ENCODE data around the gene SDK1. TPM values are rescaled to one million over a fixed set of nuclear protein-coding genes. Genes with fewer than 3 reads are reported as not detected.

Gene SDK1
- total RNA-seq, 1 donor from 2014 or later, result 2.2 TPM

DNA sequence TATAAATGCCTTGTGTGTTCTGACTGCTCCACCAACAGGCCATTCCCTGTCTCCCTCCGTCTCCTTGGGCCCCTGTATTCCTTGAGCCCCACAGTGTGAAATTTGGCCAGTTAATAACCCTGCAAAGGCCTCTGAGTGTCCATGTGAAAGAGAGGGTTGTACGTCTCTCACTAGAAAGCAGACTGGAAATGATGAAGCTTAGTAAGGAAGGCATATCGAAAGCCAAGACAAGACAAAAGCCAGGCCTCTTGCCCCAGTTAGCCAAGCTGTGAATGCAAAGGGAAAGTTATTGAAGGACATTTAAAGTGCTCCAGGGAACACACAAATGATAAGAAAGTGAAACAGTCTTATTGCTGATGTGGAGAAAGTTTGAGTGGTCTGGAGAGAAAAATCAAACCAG lies 680.2 kb downstream of the SDK1 start:
- no peak for DNase-seq
- ATAC-seq (ENCODE audit: poor library complexity), result no peak
- intact Hi-C loops (cut with DNase I), result no loop called here

DNA sequence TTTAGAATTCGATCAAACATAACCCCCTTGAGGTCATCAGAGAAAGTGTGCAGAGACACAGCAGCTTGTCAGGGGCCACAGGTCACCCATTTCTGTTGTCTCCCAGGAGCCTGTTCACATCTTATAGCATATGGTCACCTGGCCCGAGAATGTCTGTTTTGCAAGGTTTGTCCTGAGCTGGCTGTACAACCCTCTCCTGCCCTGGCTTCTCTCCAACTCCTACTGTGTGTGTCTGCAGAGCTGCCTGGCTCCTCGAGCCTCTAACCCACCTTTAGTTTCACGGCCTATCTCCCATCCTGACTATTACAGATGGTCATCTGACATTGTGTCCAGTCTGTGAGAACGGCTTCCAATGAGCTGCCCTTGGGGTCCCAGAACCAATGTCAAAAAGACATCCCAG lies 683.4 kb downstream of the SDK1 start:
- ATAC-seq (ENCODE audit: poor library complexity), result no peak
- intact Hi-C loops (cut with DNase I), result no loop called here
- no peak for DNase-seq

DNA sequence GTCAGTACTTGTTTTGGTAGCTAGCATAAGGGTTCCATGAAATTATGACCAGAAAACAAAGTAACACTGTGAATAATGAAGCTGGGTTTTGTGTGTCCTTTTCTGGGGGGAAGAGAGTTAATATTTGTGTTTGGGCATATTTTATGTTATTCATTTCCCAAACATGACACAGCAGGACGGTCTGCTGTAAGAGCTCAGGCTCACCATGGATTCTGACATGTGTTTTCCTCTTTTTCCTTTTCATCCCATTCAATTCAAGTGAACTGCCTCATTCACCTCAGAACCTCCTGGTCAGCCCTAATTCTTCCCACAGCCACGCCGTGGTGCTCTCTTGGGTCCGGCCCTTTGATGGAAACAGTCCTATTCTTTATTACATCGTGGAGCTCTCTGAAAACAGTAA lies 685.9 kb downstream of the SDK1 start:
- DNase-seq (no peak), ATAC-seq (ENCODE audit: poor library complexity) (no peak)
- intact Hi-C loops (cut with DNase I), result no loop called here

DNA sequence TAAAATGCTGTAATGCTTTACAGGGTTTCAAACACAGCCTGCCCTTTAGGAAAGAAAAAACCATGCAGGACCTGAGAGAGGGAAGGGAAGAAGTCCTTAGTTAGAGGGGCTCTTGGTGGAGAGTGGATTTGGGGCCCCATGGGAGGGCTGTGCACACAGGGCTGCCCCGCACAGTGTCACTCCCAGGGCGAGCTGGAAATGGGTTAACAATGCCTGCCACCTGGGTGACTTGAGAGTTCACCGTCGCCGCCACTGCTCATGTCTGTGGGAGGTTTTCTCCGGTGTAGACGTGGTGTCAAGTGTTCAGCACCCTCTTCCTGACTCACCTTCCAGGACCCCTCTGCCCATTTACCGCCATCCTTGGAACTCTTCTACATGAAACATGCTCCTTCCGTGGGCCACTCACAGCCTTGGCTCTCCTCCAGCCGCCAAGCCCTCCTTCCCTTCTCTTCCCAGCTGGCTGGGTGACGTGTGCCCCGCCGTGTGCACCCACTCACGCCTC lies 686.4 kb downstream of the SDK1 start:
- intact Hi-C loops (cut with DNase I), result no loop called here
- DNase-seq, result no peak
- no peak for ATAC-seq (ENCODE audit: poor library complexity)

DNA sequence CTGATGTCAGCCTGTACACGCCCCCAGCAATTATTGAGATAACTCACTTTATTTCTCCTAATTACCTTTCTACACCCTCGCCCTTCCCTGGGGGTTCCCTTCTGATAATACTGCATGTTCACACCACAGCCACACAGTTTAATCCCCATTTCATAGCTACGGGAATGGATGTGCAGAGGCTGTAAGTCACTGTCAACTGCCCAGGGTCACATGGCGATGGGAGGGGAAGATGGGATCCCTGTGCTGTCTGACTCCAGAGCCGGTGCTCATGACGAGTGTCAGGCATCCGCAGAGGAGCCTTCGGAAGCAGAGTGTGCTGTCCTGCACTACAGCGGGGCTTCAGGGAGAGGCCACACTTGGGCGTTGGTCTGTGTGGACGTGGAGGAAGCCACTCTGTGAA lies 688.7 kb downstream of the SDK1 start:
- ATAC-seq (ENCODE audit: poor library complexity), result no peak
- intact Hi-C loops (cut with DNase I), result no loop called here
- no peak for DNase-seq

DNA sequence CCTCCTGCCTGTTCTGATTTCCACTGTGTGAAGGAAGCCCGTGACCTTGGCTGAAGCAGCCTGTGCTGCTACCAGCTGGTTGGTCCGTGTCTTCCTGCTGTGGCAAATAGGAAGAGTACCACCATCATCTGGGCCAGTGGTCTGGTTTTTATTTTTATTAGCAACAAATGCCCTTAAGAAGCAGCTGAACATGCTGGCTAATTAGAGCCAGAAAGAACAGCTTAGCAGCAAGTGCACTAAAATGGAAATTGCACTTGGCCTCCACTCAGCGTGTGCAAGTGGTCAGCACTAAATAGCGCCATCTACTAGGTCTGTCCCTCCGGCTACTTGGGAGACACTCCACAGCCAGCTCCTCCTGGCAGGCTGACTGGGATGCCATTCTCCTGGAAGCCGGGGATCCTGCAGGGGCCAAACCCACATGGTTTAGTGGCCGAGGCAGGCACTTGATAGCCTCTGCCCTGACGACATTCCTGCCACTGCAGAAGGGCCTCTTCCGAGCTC lies 690.7 kb downstream of the SDK1 start:
- intact Hi-C loops (cut with DNase I), result no loop called here
- DNase-seq (no peak), ATAC-seq (ENCODE audit: poor library complexity) (no peak)

DNA sequence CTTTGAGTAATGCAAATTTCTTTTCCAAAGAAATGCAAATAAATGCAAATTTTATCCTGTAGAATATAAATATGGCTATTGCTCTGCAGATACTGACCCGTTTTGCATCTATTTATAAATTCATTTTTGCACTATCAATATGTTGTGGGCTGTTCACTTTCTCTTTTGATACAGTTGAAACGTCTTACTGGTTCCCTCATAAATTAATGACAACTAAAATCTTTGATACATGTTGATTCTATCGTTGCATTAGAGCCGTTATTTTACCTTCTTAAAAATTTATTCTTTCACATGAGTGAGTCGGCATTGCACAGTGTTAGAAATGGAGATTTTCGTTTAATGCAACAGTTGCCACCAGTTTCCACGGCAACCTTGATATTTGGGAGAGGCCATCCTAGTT lies 691.8 kb downstream of the SDK1 start:
- intact Hi-C loops (cut with DNase I), result no loop called here
- no peak for DNase-seq
- ATAC-seq (ENCODE audit: poor library complexity), result no peak

DNA sequence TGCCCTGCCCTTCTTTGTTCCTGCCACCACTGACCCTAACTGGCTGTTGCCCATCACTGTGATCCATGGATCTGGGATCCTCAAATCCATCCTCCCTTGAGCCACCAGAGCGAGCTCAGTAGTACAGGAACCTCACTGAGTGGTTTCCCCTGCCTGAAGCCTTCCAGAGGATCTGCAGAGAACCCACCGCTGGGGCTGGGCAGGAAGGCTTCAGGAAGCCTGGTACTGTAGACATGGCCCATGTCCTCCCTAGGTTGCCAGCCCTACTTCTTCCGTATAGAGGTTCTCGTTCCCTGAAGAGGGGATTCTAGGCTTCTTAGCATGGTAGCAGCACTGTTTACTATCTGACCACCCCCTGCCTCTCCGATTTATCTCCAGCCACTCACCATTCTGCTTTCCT lies 693.7 kb downstream of the SDK1 start:
- no peak for ATAC-seq (ENCODE audit: poor library complexity)
- no peak for DNase-seq
- intact Hi-C loops (cut with DNase I), result no loop called here

DNA sequence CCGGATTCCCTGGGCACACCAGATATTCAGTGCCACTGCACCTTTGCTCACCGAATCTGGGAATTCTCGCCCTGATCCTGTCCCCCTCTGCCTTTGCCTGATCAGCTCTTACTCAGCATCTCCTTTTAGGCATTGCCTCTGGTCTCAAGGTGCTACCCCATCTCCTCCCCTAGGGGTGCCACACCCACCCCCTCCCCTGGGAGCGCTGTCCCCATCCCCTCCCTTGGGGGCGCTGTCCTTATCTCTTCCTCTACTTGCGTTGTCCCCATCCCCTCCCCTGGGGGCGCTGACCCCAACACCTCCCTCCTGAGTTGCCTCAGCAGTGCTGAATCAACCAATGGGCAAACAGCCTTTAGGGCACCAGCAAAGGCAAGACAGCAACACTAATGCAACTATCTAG lies 694.1 kb downstream of the SDK1 start:
- intact Hi-C loops (cut with DNase I), result no loop called here
- DNase-seq (no peak), ATAC-seq (ENCODE audit: poor library complexity) (no peak)

DNA sequence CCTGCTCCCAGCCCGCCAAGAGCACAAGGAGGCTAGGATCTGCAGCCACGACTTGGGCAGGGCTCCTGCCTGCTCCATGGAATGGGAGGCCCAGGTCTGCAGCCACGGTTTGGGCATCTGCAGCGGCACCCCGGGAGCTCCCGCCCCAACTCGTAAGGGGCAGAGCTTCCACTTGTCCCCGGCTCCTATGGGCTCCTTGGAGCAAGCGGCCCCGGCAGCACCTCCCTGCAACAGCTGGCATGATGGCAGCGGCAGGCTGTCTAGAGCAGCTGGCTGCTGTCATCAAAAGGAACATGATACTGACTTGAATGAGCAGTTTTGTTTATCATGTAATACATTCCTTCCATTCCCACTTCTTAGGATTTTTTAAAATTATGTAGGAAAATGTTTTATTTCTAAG lies 697.0 kb downstream of the SDK1 start:
- DNase-seq, result no peak
- ATAC-seq (ENCODE audit: poor library complexity), result no peak
- intact Hi-C loops (cut with DNase I), result no loop called here

DNA sequence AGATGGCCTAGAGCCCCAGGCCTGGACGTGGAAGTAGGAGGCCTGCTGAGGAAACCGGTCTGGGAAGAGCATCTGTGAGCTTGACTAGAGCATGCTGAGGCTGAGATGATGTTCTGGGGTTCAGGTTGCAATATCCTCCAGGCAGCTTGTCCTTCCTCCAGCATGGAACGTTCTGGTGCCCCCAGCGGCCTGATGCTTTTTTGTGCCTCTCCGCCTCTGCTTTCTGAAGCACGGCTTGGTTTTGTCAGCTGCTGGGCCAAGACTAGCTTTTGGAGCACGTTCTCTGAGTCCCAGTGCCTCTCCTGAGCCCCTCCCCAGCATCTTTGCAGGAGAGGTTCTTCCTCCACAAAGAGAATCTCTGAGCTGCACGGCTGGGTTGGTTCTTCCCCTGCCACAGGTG lies 699.1 kb downstream of the SDK1 start:
- intact Hi-C loops (cut with DNase I), result no loop called here
- DNase-seq, result no peak
- no peak for ATAC-seq (ENCODE audit: poor library complexity)

DNA sequence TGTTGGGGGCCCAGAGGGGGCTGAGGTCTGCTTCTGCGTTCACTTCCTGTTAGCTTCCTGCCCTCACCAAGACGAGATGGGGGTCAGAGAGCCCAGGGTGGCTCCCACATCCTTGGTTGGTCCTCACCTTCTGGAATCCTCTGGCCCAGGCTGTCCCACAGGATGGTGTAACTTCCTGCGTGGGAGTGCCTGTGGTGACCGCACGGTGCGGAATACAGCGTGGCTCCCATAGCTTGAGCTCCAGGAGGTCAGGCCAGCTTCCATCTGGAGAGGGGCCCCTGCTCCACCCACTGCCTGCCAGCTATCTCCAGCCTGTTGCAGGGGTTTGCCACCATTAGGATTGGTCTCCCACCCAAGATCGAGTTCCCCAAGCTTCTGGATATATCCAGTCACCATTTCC lies 699.9 kb downstream of the SDK1 start:
- ATAC-seq (ENCODE audit: poor library complexity) (no peak), DNase-seq (no peak)
- intact Hi-C loops (cut with DNase I), result no loop called here

DNA sequence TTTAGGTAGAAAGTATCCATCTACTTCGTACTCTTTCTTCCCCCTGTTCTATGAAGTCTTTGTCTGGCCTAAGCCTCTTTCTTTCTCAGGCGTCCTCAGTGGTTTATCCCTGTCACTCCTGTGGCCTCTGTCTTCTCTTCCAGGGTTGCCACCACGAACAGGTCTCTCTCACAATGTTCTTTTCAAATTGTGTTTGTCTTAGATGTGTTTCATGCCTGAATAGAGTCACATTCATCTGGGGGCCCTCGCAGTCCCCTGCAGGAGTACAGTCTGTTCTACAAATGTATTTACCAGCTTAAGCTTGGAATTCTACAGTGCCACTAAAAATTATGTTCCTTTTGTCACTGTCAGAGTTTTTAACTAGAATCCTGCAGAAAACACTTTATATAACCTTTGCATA lies 700.7 kb downstream of the SDK1 start:
- intact Hi-C loops (cut with DNase I), result no loop called here
- ATAC-seq (ENCODE audit: poor library complexity) (no peak), DNase-seq (no peak)

DNA sequence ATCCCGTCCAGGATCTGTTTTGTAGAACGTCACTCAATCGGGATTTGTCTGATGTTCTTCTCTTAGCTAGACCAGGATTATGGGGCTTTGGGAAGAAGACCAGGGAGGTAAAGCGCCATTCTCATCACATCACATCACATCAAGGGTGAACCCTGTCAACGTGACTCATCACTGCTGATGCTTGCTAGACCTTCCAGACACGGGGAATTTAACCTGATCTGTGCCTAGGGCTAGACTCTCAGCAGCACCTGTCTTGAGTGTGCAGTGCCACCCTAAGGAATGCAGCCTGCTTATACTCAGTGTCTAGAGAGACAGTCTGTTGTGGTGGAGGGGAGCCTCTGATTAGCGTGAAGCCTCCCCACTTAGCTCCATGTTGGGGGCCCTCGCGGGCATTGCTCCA lies 702.5 kb downstream of the SDK1 start:
- no peak for ATAC-seq (ENCODE audit: poor library complexity)
- intact Hi-C loops (cut with DNase I), result no loop called here
- no peak for DNase-seq

DNA sequence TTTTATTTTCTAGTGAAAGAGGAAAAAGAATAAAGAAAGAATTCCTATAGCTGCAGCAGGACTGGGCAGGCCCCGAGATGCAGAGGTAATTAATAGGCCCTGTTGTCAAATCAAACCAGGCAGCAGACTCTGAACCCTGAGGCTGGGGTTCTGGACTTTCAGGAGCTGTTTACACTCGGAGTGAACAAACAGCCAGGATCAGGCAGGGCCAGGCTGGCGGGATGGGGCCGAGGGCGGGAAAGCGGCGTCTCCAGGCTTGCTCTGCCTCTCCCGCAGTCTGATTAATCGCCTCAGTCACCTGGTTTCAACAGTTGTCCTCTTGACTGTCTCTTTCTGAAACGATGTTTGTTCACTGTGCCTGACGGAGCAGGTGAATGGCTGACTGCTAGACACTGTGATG lies 705.6 kb downstream of the SDK1 start:
- ATAC-seq (ENCODE audit: poor library complexity) (no peak), DNase-seq (no peak)
- intact Hi-C loops (cut with DNase I), result no loop called here

DNA sequence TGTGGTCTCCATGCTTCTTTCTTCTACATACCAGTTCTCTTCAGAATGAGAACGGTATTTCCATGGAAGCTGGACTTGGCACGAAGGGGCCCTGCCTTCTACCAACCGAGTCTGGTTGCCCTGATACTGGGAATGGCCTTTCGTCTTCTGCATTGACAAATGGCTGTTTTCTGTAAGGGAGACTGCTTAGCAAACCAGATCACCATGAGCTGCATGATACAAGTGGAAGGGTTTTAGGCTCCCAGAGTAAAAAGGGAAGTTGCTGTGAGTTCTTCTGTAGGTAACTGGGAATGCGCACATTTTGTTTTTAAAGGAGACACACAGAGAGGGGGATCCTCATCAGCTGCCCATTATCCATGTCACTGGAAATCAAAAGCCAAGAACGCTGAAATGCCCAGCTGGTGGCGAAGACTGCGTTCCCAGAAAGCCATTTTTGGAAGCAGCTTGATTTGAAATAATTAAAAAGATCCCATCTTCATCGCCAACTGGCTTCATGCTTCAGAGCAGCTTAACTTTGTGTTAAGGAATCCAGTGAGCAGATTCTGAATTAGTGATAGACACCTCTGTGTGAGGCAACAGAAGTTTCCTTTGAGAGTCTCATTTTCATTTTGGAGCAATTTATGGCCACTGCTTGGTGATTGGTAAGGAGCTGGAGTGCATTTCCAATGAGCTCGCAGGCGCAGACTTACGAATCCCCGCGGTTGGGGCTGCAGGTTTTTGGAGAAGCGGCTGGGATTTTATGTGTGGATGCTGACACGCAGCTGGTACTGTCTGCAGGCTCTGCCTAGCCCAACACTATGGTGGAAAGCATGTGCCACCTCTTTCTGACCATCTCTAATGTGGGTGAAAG lies 708.4 kb downstream of the SDK1 start:
- no peak for DNase-seq
- ATAC-seq (ENCODE audit: poor library complexity), result no peak
- intact Hi-C loops (cut with DNase I), result no loop called here

DNA sequence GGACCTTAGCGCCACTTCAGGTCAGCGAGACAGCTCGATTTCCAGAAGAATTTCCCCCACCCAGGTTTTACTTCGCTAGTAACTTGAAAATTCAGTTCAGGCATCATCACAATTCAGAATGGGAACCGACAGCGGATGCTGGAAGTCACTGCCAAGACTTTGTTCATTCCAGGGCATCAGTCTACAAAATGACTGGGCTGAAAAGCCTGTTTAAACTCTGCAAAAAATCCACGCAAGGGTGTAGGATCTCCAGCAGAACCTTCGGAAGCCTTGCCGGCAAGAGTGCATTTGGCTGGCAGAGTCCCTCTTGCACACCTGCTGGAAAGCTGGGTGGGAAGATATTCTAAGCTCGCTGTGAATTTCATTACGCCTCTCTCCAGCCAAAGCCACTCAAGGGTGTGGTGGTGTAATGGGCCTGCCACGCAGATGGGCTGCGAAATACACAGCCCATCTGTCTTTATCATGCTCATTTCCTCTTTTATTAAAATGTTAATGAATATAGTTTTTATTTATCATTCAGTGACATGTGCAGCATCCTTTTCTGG lies 709.1 kb downstream of the SDK1 start:
- ATAC-seq (ENCODE audit: poor library complexity) (no peak), DNase-seq (no peak)
- intact Hi-C loops (cut with DNase I), result no loop called here

DNA sequence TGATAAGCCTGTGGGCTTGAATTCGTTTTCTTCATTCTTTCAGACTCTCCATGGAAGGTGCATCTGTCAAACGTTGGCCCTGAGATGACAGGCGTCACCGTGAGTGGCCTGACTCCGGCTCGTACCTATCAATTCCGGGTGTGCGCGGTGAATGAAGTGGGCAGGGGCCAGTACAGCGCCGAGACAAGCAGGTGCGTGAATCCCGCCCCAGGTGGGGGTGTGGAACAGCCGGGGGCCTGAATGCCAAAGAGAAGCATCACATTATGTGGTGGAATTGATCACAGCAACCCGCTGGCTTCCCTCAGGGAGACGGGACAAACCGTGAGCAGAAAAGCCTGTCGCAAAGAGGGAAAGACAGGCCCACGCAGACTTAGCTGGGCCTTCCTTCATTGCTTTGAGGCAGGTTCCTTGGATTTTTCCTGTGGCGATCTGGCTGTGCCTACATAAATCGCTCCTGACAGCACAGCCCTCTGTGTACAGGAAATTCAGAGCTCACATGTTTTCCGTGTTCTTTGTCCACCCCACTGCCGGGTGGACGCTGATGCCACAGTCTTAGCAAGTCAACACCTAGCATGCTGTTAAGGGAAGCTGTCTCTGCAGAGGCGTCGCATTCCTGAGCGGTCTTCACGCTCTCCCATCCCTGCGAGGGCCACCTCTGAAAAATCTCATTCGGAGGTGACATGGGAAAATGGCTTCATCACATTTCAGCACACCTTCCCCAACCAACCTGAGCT lies 710.0 kb downstream of the SDK1 start:
- ATAC-seq (ENCODE audit: poor library complexity), result no peak
- no peak for DNase-seq

DNA sequence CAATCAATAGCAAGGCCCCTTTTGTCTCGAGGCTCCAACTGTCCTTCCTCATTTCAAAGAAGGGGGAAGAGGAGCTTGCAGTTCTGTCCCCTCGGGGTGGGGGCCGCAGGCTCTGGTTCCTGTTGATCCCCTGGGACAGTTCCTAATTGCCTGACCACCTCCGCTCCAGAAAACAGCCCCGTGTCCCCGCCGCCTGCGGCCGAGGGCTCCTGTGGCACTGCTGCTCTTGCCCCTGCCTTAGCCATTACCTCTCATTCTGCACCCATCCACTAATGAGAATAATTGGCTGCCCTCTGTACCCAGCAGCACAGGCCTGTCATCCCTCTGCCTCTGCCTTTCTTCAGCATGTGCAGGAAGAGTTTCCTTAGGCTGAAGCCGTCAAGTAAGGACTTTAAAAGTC lies 712.7 kb downstream of the SDK1 start:
- ATAC-seq (ENCODE audit: poor library complexity), result no peak
- intact Hi-C loops (cut with DNase I), result no loop called here
- DNase-seq, result no peak

More for the DNA sequence above, 710.0 kb downstream of the SDK1 start:
- intact Hi-C loops (cut with DNase I), result no loop called here

Measured in Right ventricle myocardium superior (tissue), 1 donor.